Hair follicular keratinocyte (primary cell): ENCODE data around the gene PHETA1. TPM values are rescaled to one million over a fixed set of nuclear protein-coding genes. Genes with fewer than 3 reads are reported as not detected.

Source experiments
- total RNA-seq: library from RNA; depleted of rRNA; stranded (reverse); fragments of >200 nt; gene quantifications from 2 replicates; pipeline ENCODE4 v1.2.3, GENCODE V29; 2015

PHETA1 gene, protein sequence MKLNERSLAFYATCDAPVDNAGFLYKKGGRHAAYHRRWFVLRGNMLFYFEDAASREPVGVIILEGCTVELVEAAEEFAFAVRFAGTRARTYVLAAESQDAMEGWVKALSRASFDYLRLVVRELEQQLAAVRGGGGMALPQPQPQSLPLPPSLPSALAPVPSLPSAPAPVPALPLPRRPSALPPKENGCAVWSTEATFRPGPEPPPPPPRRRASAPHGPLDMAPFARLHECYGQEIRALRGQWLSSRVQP
- total RNA-seq, result 9.7 and 15.8 TPM in 2 replicates

DNA sequence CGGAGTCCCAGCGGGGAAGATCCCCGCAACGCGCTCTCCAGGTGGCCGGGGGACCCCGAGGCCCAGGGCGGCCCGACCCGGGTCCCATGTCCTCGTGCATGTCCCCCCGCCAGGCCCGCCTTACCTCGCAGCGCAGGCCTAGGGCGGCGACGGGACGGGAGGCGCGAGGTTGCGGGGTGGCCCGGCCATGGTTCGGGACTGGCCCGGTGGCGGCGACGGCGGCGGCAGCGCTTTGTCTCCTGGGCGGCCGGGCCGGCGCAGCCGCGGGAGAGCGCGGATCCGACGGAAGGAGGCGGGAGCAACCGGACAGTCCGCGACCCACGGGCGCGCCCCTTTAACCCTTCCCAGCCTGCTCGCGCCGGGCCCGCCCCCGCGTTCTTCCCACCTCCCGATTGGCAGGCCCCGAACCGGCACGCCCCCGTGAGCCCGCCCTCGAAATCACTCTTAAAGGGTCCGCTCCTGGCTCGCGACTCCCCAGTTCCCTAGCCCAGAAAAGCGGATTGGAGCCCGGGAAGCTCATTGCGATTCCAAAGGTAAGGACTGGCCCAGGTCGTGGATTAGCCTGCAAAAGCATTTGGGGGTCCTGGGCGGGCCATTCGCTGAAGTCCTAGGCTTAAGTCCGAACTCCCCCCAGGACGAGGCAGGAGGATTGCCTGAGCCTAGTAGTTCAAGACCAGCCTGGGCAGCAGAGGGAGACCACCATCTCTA is at the start of gene PHETA1:
Gene PHETA1 (minus strand): TSS at position 308 of the 708 bp plus-strand sequence. CDS start 5,668 bp downstream, outside the sequence.

DNA sequence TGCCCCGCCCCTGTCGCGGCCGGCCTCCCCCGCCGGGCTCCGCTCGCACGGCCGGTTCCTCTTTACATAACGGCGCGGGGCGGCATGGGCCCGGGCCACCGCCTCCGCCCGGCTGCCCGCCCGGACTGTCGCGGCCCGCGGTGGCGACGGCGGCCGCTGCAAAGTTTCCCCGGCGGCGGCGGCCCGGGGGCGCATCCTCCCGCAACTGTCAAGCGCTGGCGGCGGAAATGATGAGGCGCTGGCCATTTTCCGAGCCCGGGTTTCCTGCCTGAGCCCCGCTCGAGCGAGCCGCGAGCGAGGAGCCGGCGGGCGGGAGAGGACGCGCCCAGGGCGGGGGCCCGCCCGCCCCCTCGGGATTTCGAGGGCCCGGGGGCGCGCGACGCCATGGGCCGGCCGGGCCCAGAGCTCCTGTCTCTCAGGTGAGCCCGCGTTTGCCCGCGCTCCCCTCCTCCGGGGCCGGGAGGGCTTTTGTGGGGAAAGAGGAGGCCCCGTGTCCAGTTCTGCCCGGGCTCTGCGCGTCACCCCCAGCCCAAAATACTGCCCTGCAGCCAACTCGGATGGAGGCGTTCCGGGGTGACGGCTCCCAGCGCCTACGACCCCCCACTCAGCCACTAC is 37.1 kb upstream of the PHETA1 start, which contains the start of gene SH2B3:
Gene SH2B3 (plus strand): TSS at position 65 of the 615 bp plus-strand sequence. CDS start 12,223 bp downstream, outside the sequence.

Other genes starting within 250 kb of the PHETA1 start
- 28.9 and 33.1 TPM in 2 replicates for gene SH2B3, start 36.8 kb upstream of the PHETA1 start, total RNA-seq
- gene ATXN2, start 230.2 kb upstream of the PHETA1 start, total RNA-seq, result 11.2 and 11.5 TPM in 2 replicates